ENCODE measurements around the gene ARRB2.

The ARRB2 gene

GRCh38 chr17:4665027-4665426 lies 45.4 kb upstream of the ARRB2 start:
- no peaks in the 10 kb centered on the region for H4K20me1 ChIP-seq (ENCODE audit: low read depth, low read length)
- no peak overlapping the region for H3K9ac ChIP-seq (ENCODE audit: low read length)
- no peak for TF ChIP-seq EZH2phosphoT487 (conservative IDR thresholded peaks at IDR 0.05; ENCODE audit: low read length)
- TF ChIP-seq, protein P1, sequence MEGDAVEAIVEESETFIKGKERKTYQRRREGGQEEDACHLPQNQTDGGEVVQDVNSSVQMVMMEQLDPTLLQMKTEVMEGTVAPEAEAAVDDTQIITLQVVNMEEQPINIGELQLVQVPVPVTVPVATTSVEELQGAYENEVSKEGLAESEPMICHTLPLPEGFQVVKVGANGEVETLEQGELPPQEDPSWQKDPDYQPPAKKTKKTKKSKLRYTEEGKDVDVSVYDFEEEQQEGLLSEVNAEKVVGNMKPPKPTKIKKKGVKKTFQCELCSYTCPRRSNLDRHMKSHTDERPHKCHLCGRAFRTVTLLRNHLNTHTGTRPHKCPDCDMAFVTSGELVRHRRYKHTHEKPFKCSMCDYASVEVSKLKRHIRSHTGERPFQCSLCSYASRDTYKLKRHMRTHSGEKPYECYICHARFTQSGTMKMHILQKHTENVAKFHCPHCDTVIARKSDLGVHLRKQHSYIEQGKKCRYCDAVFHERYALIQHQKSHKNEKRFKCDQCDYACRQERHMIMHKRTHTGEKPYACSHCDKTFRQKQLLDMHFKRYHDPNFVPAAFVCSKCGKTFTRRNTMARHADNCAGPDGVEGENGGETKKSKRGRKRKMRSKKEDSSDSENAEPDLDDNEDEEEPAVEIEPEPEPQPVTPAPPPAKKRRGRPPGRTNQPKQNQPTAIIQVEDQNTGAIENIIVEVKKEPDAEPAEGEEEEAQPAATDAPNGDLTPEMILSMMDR (IDR thresholded peaks at IDR 0.05; ENCODE audit: insufficient read depth, low read length, poor library complexity, severe bottlenecking): no peak
- H3F3A ChIP-seq (ENCODE audit: insufficient read depth): peaks cover 3% of the 10 kb centered on the region; the same call in 1 of the 2 replicates
- no peak overlapping the region for H3K27ac ChIP-seq (ENCODE audit: low read depth, low read length)
- H3K79me2 ChIP-seq (ENCODE audit: insufficient read depth, low read length): no peaks in the 10 kb centered on the region
- no peaks in the 10 kb centered on the region for H3K9me3 ChIP-seq (ENCODE audit: insufficient read depth, low read length)
- no peaks in the 10 kb centered on the region for H3K36me3 ChIP-seq (ENCODE audit: low read length)
- H3K4me3 ChIP-seq (ENCODE audit: insufficient read depth, low read length, poor library complexity, severe bottlenecking): no peak overlapping the region
- no peak overlapping the region for H2AFZ ChIP-seq (ENCODE audit: low read depth, low read length, severe bottlenecking)
- no peak overlapping the region for H3K4me2 ChIP-seq (ENCODE audit: low read depth, low read length, poor library complexity, severe bottlenecking)
- no peaks in the 10 kb centered on the region for H3K27me3 ChIP-seq (ENCODE audit: low read length)
- no peaks in the 10 kb centered on the region for H3K9me2 ChIP-seq (replicated peaks; ENCODE audit: insufficient read depth, low read length)

GRCh38 chr17:4666296-4666695 lies 44.1 kb upstream of the ARRB2 start:
- TF ChIP-seq, protein P1 (IDR thresholded peaks at IDR 0.05; ENCODE audit: insufficient read depth, low read length, poor library complexity, severe bottlenecking): no peak
- TF ChIP-seq EZH2phosphoT487 (conservative IDR thresholded peaks at IDR 0.05; ENCODE audit: low read length): no peak
- H3K27ac ChIP-seq (ENCODE audit: low read depth, low read length): no peak overlapping the region
- no peaks in the 10 kb centered on the region for H3K9me3 ChIP-seq (ENCODE audit: insufficient read depth, low read length)
- H3K27me3 ChIP-seq (ENCODE audit: low read length): no peaks in the 10 kb centered on the region
- H3K9ac ChIP-seq (ENCODE audit: low read length): no peak overlapping the region
- H3F3A ChIP-seq (ENCODE audit: insufficient read depth): peaks cover 3% of the 10 kb centered on the region; the same call in 1 of the 2 replicates
- H3K9me2 ChIP-seq (replicated peaks; ENCODE audit: insufficient read depth, low read length): no peaks in the 10 kb centered on the region
- H2AFZ ChIP-seq (ENCODE audit: low read depth, low read length, severe bottlenecking): no peak overlapping the region
- no peaks in the 10 kb centered on the region for H3K79me2 ChIP-seq (ENCODE audit: insufficient read depth, low read length)
- H3K4me3 ChIP-seq (ENCODE audit: insufficient read depth, low read length, poor library complexity, severe bottlenecking): no peak overlapping the region
- H3K4me2 ChIP-seq (ENCODE audit: low read depth, low read length, poor library complexity, severe bottlenecking): no peak overlapping the region
- no peaks in the 10 kb centered on the region for H4K20me1 ChIP-seq (ENCODE audit: low read depth, low read length)
- H3K36me3 ChIP-seq (ENCODE audit: low read length): no peaks in the 10 kb centered on the region

DNA sequence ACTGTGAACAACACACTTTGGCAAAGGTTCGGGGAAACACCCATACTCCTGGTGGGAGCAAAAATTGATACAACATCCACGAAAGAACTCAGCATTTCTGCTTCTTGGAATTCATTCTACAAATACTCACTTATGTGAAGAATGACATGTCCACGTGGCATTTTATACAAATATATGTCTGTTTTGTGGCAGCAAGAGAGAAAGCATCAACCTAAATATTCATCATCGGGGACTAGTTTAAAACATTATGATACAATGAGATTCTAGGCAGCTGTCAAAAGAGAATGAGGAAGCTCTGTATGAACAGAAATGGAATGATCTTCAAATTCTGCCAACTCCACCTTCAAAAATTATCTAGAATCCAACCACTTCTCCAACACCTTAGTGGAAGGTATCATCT lies 43.3 kb upstream of the ARRB2 start:
- Histone ChIP-seq H2AFZ (ENCODE audit: low read depth, low read length, severe bottlenecking) (no peak overlapping the region), H3K79me2 (ENCODE audit: insufficient read depth, low read length) (no peaks in the 10 kb centered on the region), H3K9ac (ENCODE audit: low read length) (no peak overlapping the region), H3K9me3 (ENCODE audit: insufficient read depth, low read length) (no peaks in the 10 kb centered on the region), H3K4me3 (ENCODE audit: insufficient read depth, low read length, poor library complexity, severe bottlenecking) (no peak overlapping the region), H3K36me3 (ENCODE audit: low read length) (no peaks in the 10 kb centered on the region), H4K20me1 (ENCODE audit: low read depth, low read length) (no peaks in the 10 kb centered on the region), H3K27me3 (ENCODE audit: low read length) (no peaks in the 10 kb centered on the region), H3K9me2 (replicated peaks; ENCODE audit: insufficient read depth, low read length) (no peaks in the 10 kb centered on the region), H3K27ac (ENCODE audit: low read depth, low read length) (no peak overlapping the region), H3F3A (ENCODE audit: insufficient read depth) (peaks cover 2% of the 10 kb centered on the region; the same call in 1 of the 2 replicates), H3K4me2 (ENCODE audit: low read depth, low read length, poor library complexity, severe bottlenecking) (no peak overlapping the region)
- TF ChIP-seq, protein P1 (IDR thresholded peaks at IDR 0.05; ENCODE audit: insufficient read depth, low read length, poor library complexity, severe bottlenecking): no peak
- TF ChIP-seq EZH2phosphoT487 (conservative IDR thresholded peaks at IDR 0.05; ENCODE audit: low read length): no peak
